Endodermal cell (in vitro differentiated cells): ENCODE data around the gene ARFRP1. TPM values are rescaled to one million over a fixed set of nuclear protein-coding genes. Genes with fewer than 3 reads are reported as not detected.

Source experiments
- DNase-seq: peaks from one replicate; pipeline ENCODE4 v3.0.0-alpha.2; 2017
- H3K27ac ChIP-seq: 2 replicates; pipeline ENCODE4 v1.5.1; 2013; ENCODE audit warnings: mild to moderate bottlenecking, low read depth, low read length, moderate library complexity
- H3K27me3 ChIP-seq: 2 replicates; pipeline ENCODE4 v1.6.1; 2013; ENCODE audit warnings: mild to moderate bottlenecking, low read length, moderate library complexity; ENCODE audit not compliant: insufficient read depth, control insufficient read depth, poor library complexity, severe bottlenecking
- H3K36me3 ChIP-seq: 2 replicates; pipeline ENCODE4 v1.7.0; 2013; ENCODE audit warnings: mild to moderate bottlenecking, low read length, moderate library complexity; ENCODE audit not compliant: control insufficient read depth, insufficient read depth
- H3K4me1 ChIP-seq: one replicate; pipeline ENCODE4 v1.7.0; 2013; ENCODE audit warnings: low read length; ENCODE audit not compliant: control insufficient read depth, insufficient read depth
- H3K4me3 ChIP-seq: 2 replicates; pipeline ENCODE4 v1.5.1; 2013; ENCODE audit warnings: mild to moderate bottlenecking, low read length, moderate library complexity
- H3K9ac ChIP-seq: 2 replicates; pipeline ENCODE4 v1.6.1; 2013; ENCODE audit warnings: mild to moderate bottlenecking, low read length, moderate library complexity; ENCODE audit not compliant: poor library complexity, severe bottlenecking; ENCODE audit errors: extremely low read depth
- H3K9me3 ChIP-seq: 2 replicates; pipeline ENCODE4 v1.6.1; 2013; ENCODE audit warnings: mild to moderate bottlenecking, low read length, moderate library complexity; ENCODE audit not compliant: control insufficient read depth
- H3K27ac Mint-ChIP-seq: 2 replicates; pipeline ENCODE4 v1.8.0; 2020; ENCODE audit warnings: mixed read lengths
- H3K27me3 Mint-ChIP-seq: 2 replicates; pipeline ENCODE4 v1.8.0; 2021; ENCODE audit warnings: mild to moderate bottlenecking, mixed read lengths; ENCODE audit not compliant: insufficient read depth
- H3K36me3 Mint-ChIP-seq: 2 replicates; pipeline ENCODE4 v1.8.0; 2020; ENCODE audit warnings: low read depth, mixed read lengths
- H3K4me1 Mint-ChIP-seq: 2 replicates; pipeline ENCODE4 v1.8.0; 2020; ENCODE audit warnings: mixed read lengths
- H3K4me3 Mint-ChIP-seq: 2 replicates; pipeline ENCODE4 v1.8.0; 2020; ENCODE audit warnings: mild to moderate bottlenecking, moderate library complexity, mixed read lengths
- H3K9me3 Mint-ChIP-seq: 2 replicates; pipeline ENCODE4 v1.8.0; 2020; ENCODE audit warnings: mild to moderate bottlenecking, mixed read lengths
- CTCF ChIP-seq: fragments of 200-600 bp; sonication (generic); conservative IDR thresholded peaks from 2 replicates; pipeline ENCODE4 v1.5.0; 2021; ENCODE audit warnings: antibody characterized with exemption, mild to moderate bottlenecking
- WGBS, 2 experiments: methylation state at CpG; one replicate each; pipeline versions ENCODE4 v1.1.5 to v1.1.7; 2013; ENCODE audit warnings: missing lambda C conversion rate in 2 of 2, mixed read lengths in 1 of 2; ENCODE audit not compliant: insufficient coverage in 1 of 2, insufficient read length in 1 of 2; 5-methylcytosine and 5-hydroxymethylcytosine counted together
- total RNA-seq, 2 donors: library from RNA; stranded (reverse); fragmentation: NEBNext Ultra II Directional in 1 of 2; extraction: Animal tissue kit (Norgen Biotek cat#: 25700) in 1 of 2; gene quantifications; 2 replicates in 1 of 2; 3 replicates in 1 of 2; pipeline ENCODE4 v1.2.1, GENCODE V29; 2021

The ARFRP1 gene
- total RNA-seq, 2 donors from 2014 or later: 41.6 to 46.2 TPM

- H3K4me3 Mint-ChIP-seq: no peak overlapping the region
- 86 to 90% methylated on average over 6 of the region's 6 CpGs for WGBS, 2 experiments
- TF ChIP-seq CTCF: no peak
Observed at GRCh38 chr20:63704749-63705117, 3.0 kb downstream of the ARFRP1 start.

GRCh38 chr20:63703976-63704748 lies 3.6 kb downstream of the ARFRP1 start:
- Histone ChIP-seq H3K9me3 (no peaks in the 10 kb centered on the region), H3K4me3 (no peak overlapping the region), H3K27me3 (no peaks in the 10 kb centered on the region), H3K27ac (no peak overlapping the region), H3K36me3 (peaks cover 25% of the 10 kb centered on the region), H3K4me1 (peaks cover 11% of the 10 kb centered on the region), H3K9ac (no peak overlapping the region)
- no peaks in the 10 kb centered on the region for H3K9me3 Mint-ChIP-seq
- no peak overlapping the region for H3K27ac Mint-ChIP-seq
- H3K4me1 Mint-ChIP-seq: peaks cover 9% of the 10 kb centered on the region
- TF ChIP-seq CTCF: no peak
- DNase-seq: no peak
- H3K27me3 Mint-ChIP-seq: no peaks in the 10 kb centered on the region
- whole genome bisulfite sequencing, 2 experiments: 94 to 96% methylated on average over 10 to 11 of the region's 11 CpGs
- H3K36me3 Mint-ChIP-seq: peaks cover 31% of the 10 kb centered on the region
- no peak overlapping the region for H3K4me3 Mint-ChIP-seq

More at GRCh38 chr20:63704749-63705117, 3.0 kb downstream of the ARFRP1 start:
- H3K27me3 Mint-ChIP-seq: no peaks in the 10 kb centered on the region
- H3K4me1 Mint-ChIP-seq: peaks cover 9% of the 10 kb centered on the region
- Histone ChIP-seq H3K36me3 (peaks cover 29% of the 10 kb centered on the region), H3K9me3 (no peaks in the 10 kb centered on the region), H3K27ac (no peak overlapping the region), H3K4me1 (peaks cover 12% of the 10 kb centered on the region), H3K4me3 (no peak overlapping the region), H3K9ac (no peak overlapping the region), H3K27me3 (no peaks in the 10 kb centered on the region)
- DNase-seq: no peak
- no peak overlapping the region for H3K27ac Mint-ChIP-seq
- peaks cover 35% of the 10 kb centered on the region for H3K36me3 Mint-ChIP-seq
- H3K9me3 Mint-ChIP-seq: no peaks in the 10 kb centered on the region

GRCh38 chr20:63703471-63703975 lies 4.3 kb downstream of the ARFRP1 start:
- Histone ChIP-seq H3K36me3 (peaks cover 24% of the 10 kb centered on the region), H3K27me3 (no peaks in the 10 kb centered on the region), H3K9ac (no peak overlapping the region), H3K4me1 (peaks cover 5% of the 10 kb centered on the region), H3K9me3 (no peaks in the 10 kb centered on the region), H3K4me3 (no peak overlapping the region), H3K27ac (no peak overlapping the region)
- Mint-ChIP-seq H3K27me3 (no peaks in the 10 kb centered on the region), H3K9me3 (no peaks in the 10 kb centered on the region), H3K4me3 (no peak overlapping the region), H3K36me3 (peaks cover 26% of the 10 kb centered on the region), H3K4me1 (peaks cover 6% of the 10 kb centered on the region), H3K27ac (no peak overlapping the region)
- TF ChIP-seq CTCF: no peak
- WGBS, 2 experiments: 93 to 98% methylated on average over 11 to 15 of the region's 15 CpGs
- no peak for DNase-seq
